Gastrocnemius medialis (tissue), 4 donors: ENCODE results near the gene GAS7.

Source experiments
- POLR2A ChIP-seq, 2 donors: fragments of 450-650 bp; IDR thresholded peaks; one replicate each; pipeline ENCODE4 v1.6.1; 2017; ENCODE audit warnings: antibody characterized with exemption in 2 of 2, mild to moderate bottlenecking in 2 of 2, moderate library complexity in 2 of 2
- TF ChIP-seq, protein P1 (sequence below), 5 experiments: fragments of 450-650 bp in 3 of 5; fragments of 200-600 bp in 2 of 5; sonication (generic) in 2 of 5; IDR thresholded peaks in 4 of 5; conservative IDR thresholded peaks in 1 of 5; 1 replicate in 4 of 5; 2 replicates in 1 of 5; pipeline ENCODE4 v1.5.1; 2016 to 2019; ENCODE audit warnings: antibody characterized with exemption in 5 of 5, mild to moderate bottlenecking in 3 of 5, moderate library complexity in 3 of 5

DNA sequence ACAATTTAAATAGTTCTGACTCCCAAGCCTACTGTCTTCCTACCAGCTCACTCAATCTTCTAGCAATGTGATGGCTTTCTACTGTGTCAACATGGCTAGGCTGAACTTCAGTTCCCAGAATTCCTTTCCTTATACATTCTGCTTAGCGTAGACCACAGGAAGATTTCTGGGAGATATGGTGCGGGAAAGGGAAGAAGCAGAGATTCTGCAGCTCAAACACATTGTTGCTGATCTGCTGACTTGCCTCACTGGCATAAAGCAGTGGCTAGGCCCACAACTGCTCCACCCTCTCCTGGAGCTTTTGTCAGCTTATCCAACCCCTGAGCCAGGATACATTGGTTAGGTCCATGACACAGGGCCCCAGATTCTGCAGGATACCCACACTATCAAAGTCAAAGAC is 58.8 kb downstream of the GAS7 start:
- TF ChIP-seq, protein P1, sequence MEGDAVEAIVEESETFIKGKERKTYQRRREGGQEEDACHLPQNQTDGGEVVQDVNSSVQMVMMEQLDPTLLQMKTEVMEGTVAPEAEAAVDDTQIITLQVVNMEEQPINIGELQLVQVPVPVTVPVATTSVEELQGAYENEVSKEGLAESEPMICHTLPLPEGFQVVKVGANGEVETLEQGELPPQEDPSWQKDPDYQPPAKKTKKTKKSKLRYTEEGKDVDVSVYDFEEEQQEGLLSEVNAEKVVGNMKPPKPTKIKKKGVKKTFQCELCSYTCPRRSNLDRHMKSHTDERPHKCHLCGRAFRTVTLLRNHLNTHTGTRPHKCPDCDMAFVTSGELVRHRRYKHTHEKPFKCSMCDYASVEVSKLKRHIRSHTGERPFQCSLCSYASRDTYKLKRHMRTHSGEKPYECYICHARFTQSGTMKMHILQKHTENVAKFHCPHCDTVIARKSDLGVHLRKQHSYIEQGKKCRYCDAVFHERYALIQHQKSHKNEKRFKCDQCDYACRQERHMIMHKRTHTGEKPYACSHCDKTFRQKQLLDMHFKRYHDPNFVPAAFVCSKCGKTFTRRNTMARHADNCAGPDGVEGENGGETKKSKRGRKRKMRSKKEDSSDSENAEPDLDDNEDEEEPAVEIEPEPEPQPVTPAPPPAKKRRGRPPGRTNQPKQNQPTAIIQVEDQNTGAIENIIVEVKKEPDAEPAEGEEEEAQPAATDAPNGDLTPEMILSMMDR (IDR thresholded peaks at IDR 0.05 in 4 of 5, conservative IDR thresholded peaks at IDR 0.05 in 1 of 5): no peak
- TF ChIP-seq POLR2A (IDR thresholded peaks at IDR 0.05): no peak
